Heart left ventricle (tissue), 13 donors: Measurements from ENCODE around the gene KL.

Source experiments
- CTCF ChIP-seq, 12 donors: fragments of 200-600 bp; sonication (generic) in 4 of 12; IDR thresholded peaks; one replicate each; pipeline versions ENCODE4 v1.5.0 to v1.8.0; 2018 to 2022; ENCODE audit warnings: antibody characterized with exemption in 12 of 12, mild to moderate bottlenecking in 5 of 12
- POLR2A ChIP-seq, 2 donors: fragments of 450-650 bp; IDR thresholded peaks; one replicate each; pipeline ENCODE4 v1.6.1; 2017; ENCODE audit warnings: antibody characterized with exemption in 2 of 2, mild to moderate bottlenecking in 2 of 2, moderate library complexity in 2 of 2
- donor health status: ischemic (EF 13 %, LVEDD 7.1; RV severe dilation, severe dysfunction).
- donor health status: DM: no; HTN: yes; CAD: no.
- donor health status: DM: no; HTN: no; CAD: no.
- donor health status: ischemic (EF 25% LVEDD 6.9; RV normal size, moderate dysfunction).
- donor health status: ischemic (EF 25% LVEDD 5.7; RV mildly dilated, moderate dysfunction).
- donor health status: ischemic (EF 35%, LVEDD 5.7; RV mildly dilated, moderate dysfunction).
- donor health status: nonischemic (EF 11% LVEDD 7.7; RV severe dilation, severe dysfunction).
- donor health status: DM: yes; HTN: yes; CAD: no.
- donor health status: PGD.
- donor health status: ischemic (EF 29% LVEDD 5.4; RV normal size, mild dysfunction).
- donor health status: nonischemic (EF 23%, LVEDD 6.1; RV moderate dilation, normal function).

- TF ChIP-seq CTCF (IDR thresholded peaks at IDR 0.05) (no peak), POLR2A (IDR thresholded peaks at IDR 0.05) (no peak)
Measured at GRCh38 chr13:32976056-32976805, 40.0 kb upstream of the KL start.
